HCT116 (cell line): ENCODE data around the gene MAGEH1. TPM values are rescaled to one million over a fixed set of nuclear protein-coding genes. Genes with fewer than 3 reads are reported as not detected.

Experiments used
- ATAC-seq: fragments of 200-7000 bp; cut with Tn5 transposase; 2 replicates; pipeline ENCODE4 v1.9.1; 2020; ENCODE audit warnings: mild to moderate bottlenecking, moderate library complexity
- Bru-seq: library from RNA; stranded (reverse); fragments of 400-500 nt; gene quantifications from one replicate; lab custom pipeline; 2021; lab: Mats Ljungman, UMichigan
- BruChase-seq, 2 experiments: library from RNA; stranded (reverse); fragments of 400-500 nt; gene quantifications; one replicate each; lab custom pipeline; 2021; lab: Mats Ljungman, UMichigan
- BruUV-seq: library from RNA; stranded (reverse); fragments of 400-500 nt; replicated peaks from 2 replicates; lab custom pipeline; 2021; lab: Mats Ljungman, UMichigan
- CTCF ChIA-PET: fragments of 300-600 bp; sonication (Branson Sonifier 250); formaldehyde crosslinking; loops from one replicate; lab custom pipeline; 2021; ENCODE audit warnings: antibody characterized with exemption; lab: Charles Lee
- POLR2A ChIA-PET: fragments of 300-600, 350-600 bp; sonication (Branson Sonifier 250); formaldehyde crosslinking; loops from one replicate; lab custom pipeline; 2021; ENCODE audit warnings: antibody characterized with exemption; lab: Charles Lee
- RAD21 ChIA-PET, 2 experiments: fragments of 300-600 bp; sonication (Branson Sonifier 250); formaldehyde crosslinking; loops; one replicate each; lab custom pipeline; 2023; ENCODE audit warnings: low total read pairs in 2 of 2; ENCODE audit not compliant: uncharacterized antibody in 2 of 2, unreplicated experiment in 2 of 2, low non-redundant PET in 1 of 2; lab: Charles Lee
- DNase-seq: peaks from one replicate; pipeline ENCODE4 v3.0.0-alpha.2; 2010; ENCODE audit warnings: low read depth, low spot score
- H2AFZ ChIP-seq: fragments of 200-600 bp; shearing (Covaris generic), sonication (generic); 2 replicates; pipeline ENCODE4 v1.6.1; 2017; ENCODE audit warnings: low read depth, mixed run types, mixed read lengths, antibody characterized with exemption, low read length; ENCODE audit not compliant: poor library complexity, severe bottlenecking
- H3K27ac ChIP-seq: 2 replicates; pipeline ENCODE4 v1.5.1; 2012; ENCODE audit warnings: low read depth, low read length
- H3K27me3 ChIP-seq: fragments of 200-600 bp; sonication (generic); 2 replicates; pipeline ENCODE4 v1.6.1; 2016; ENCODE audit warnings: mixed run types, low read length, mixed read lengths; ENCODE audit not compliant: insufficient read depth
- H3K36me3 ChIP-seq, 2 experiments: fragments of 200-500 bp in 1 of 2; fragments of 200-600 bp in 1 of 2; sonication (Bioruptor generic) in 1 of 2; sonication (generic) in 1 of 2; 2 replicates each; pipeline versions ENCODE4 v1.5.1 to v1.6.1; 2014 to 2016; ENCODE audit warnings: low read length in 2 of 2, inconsistent platforms in 1 of 2, mixed read lengths in 1 of 2, mixed run types in 1 of 2; ENCODE audit not compliant: insufficient read depth in 2 of 2, control insufficient read depth in 1 of 2
- H3K4me1 ChIP-seq, 2 experiments: fragments of 200-600 bp in 1 of 2; sonication (generic) in 1 of 2; 2 replicates each; pipeline versions ENCODE4 v1.5.1 to v1.6.1; 2012 to 2017; ENCODE audit warnings: low read length in 2 of 2, inconsistent platforms in 1 of 2, mild to moderate bottlenecking in 1 of 2, mixed read lengths in 1 of 2, mixed run types in 1 of 2, moderate library complexity in 1 of 2; ENCODE audit not compliant: insufficient read depth in 2 of 2, control insufficient read depth in 1 of 2
- H3K4me2 ChIP-seq: fragments of 200-600 bp; sonication (generic); 2 replicates; pipeline ENCODE4 v1.6.1; 2017; ENCODE audit warnings: mixed run types, low read length, mixed read lengths
- H3K4me3 ChIP-seq, 2 experiments: fragments of 200-600 bp in 1 of 2; sonication (generic) in 1 of 2; replicated peaks in 1 of 2; 2 replicates each; pipeline ENCODE4 v1.5.1; 2011 to 2016; ENCODE audit warnings: low read length in 2 of 2, control low read depth in 1 of 2, low read depth in 1 of 2, mild to moderate bottlenecking in 1 of 2, mixed read lengths in 1 of 2, mixed run types in 1 of 2
- H3K79me2 ChIP-seq: fragments of 200-600 bp; sonication (generic); 2 replicates; pipeline ENCODE4 v1.6.1; 2017; ENCODE audit warnings: mild to moderate bottlenecking, mixed run types, low read length, moderate library complexity, mixed read lengths; ENCODE audit not compliant: insufficient read depth
- H3K9ac ChIP-seq: fragments of 200-600 bp; sonication (generic); 2 replicates; pipeline ENCODE4 v1.6.1; 2016; ENCODE audit warnings: low read length, mixed read lengths
- H3K9me2 ChIP-seq: fragments of 200-600 bp; sonication (generic), shearing (Covaris generic); 2 replicates; pipeline ENCODE4 v1.6.1; 2017; ENCODE audit warnings: mixed run types, mild to moderate bottlenecking, moderate library complexity; ENCODE audit not compliant: insufficient read depth
- H3K9me3 ChIP-seq, 2 experiments: fragments of 200-500 bp in 1 of 2; fragments of 200-600 bp in 1 of 2; sonication (Bioruptor generic) in 1 of 2; sonication (generic) in 1 of 2; 2 replicates each; pipeline ENCODE4 v1.6.1; 2014 to 2017; ENCODE audit warnings: low read length in 2 of 2, mixed read lengths in 2 of 2, inconsistent platforms in 1 of 2, low read depth in 1 of 2, mild to moderate bottlenecking in 1 of 2, mixed run types in 1 of 2, moderate library complexity in 1 of 2; ENCODE audit not compliant: control insufficient read depth in 1 of 2, insufficient read depth in 1 of 2
- H4K20me1 ChIP-seq: fragments of 200-600 bp; sonication (generic), shearing (Covaris generic); 2 replicates; pipeline ENCODE4 v1.6.1; 2017; ENCODE audit warnings: mixed run types, mild to moderate bottlenecking, moderate library complexity; ENCODE audit not compliant: insufficient read depth
- CBX3 ChIP-seq: IDR thresholded peaks from 2 replicates; pipeline ENCODE4 v1.6.1; 2012; ENCODE audit warnings: low read depth
- CEBPB ChIP-seq: IDR thresholded peaks from 2 replicates; pipeline ENCODE4 v1.6.1; 2012; ENCODE audit warnings: low read depth
- CTCF ChIP-seq, 3 experiments: fragments of 200-600 bp in 1 of 3; sonication (generic) in 1 of 3; IDR thresholded peaks in 2 of 3; conservative IDR thresholded peaks in 1 of 3; 2 replicates each; pipeline ENCODE4 v1.5.1; 2012 to 2017; ENCODE audit warnings: low read depth in 2 of 3, low read length in 2 of 3, antibody characterized with exemption in 1 of 3, borderline replicate concordance in 1 of 3, control low read depth in 1 of 3, mild to moderate bottlenecking in 1 of 3, mixed read lengths in 1 of 3, mixed run types in 1 of 3, moderate library complexity in 1 of 3; ENCODE audit not compliant: insufficient read depth in 1 of 3
- EGR1 ChIP-seq: IDR thresholded peaks from 2 replicates; pipeline ENCODE4 v1.6.1; 2012; ENCODE audit warnings: low read depth
- EZH2 ChIP-seq: fragments of 200-600 bp; sonication (generic); IDR thresholded peaks from 2 replicates; pipeline ENCODE4 v1.6.1; 2017; ENCODE audit warnings: antibody characterized with exemption, mixed run types
- FOSL1 ChIP-seq: IDR thresholded peaks from 2 replicates; pipeline ENCODE4 v1.6.1; 2012; ENCODE audit warnings: low read depth
- JUND ChIP-seq: IDR thresholded peaks from 2 replicates; pipeline ENCODE4 v1.6.1; 2012
- REST ChIP-seq: IDR thresholded peaks from 2 replicates; pipeline ENCODE4 v1.6.1; 2012; ENCODE audit warnings: low read depth
- SP1 ChIP-seq: IDR thresholded peaks from 2 replicates; pipeline ENCODE4 v1.6.1; 2012; ENCODE audit warnings: low read depth
- SRF ChIP-seq: IDR thresholded peaks from 2 replicates; pipeline ENCODE4 v1.6.1; 2012; ENCODE audit warnings: low read depth
- YY1 ChIP-seq: IDR thresholded peaks from 2 replicates; pipeline ENCODE4 v1.6.1; 2011; ENCODE audit warnings: low read length, low read depth, moderate library complexity, mild to moderate bottlenecking; ENCODE audit not compliant: insufficient replicate concordance; ENCODE audit errors: extremely low read depth
- ZFX ChIP-seq: fragments of 450-650 bp; IDR thresholded peaks from 2 replicates; pipeline ENCODE4 v1.6.1; 2017
- ZNF274 ChIP-seq: fragments of 200-500 bp; sonication (Bioruptor generic); IDR thresholded peaks from 2 replicates; pipeline ENCODE4 v1.6.1; 2014; ENCODE audit warnings: mild to moderate bottlenecking, low read depth, low read length, inconsistent platforms
- intact Hi-C: fragments of 100-400 bp; cut with micrococcal nuclease; formaldehyde crosslinking; loops from 2 replicates; pipeline ENCODE4 v1.10.0; 2022
- long read RNA-seq: library from polyadenylated mRNA; unstranded; transcript quantifications from one replicate; pipeline ENCODE4 v2.0.0, GENCODE V29; 2021; ENCODE audit not compliant: unreplicated experiment
- polyA plus RNA-seq: library from polyadenylated mRNA; unstranded; fragments of >200 nt; gene quantifications from 2 replicates; pipeline ENCODE4 v1.2.1, GENCODE V29; 2012; ENCODE audit warnings: missing spikeins
- total RNA-seq: library from RNA; stranded (reverse); gene quantifications from one replicate; pipeline ENCODE4 v1.2.1, GENCODE V29; 2021; ENCODE audit not compliant: unreplicated experiment

MAGEH1 gene
- total RNA-seq = 0.20 TPM
- not detected in 2 replicates for polyA plus RNA-seq
- Bru-seq, nascent RNA = not detected
- not detected for BruChase-seq, experiment 1, labeled RNA remaining after a 6-hour chase
- not detected for BruChase-seq, experiment 2, labeled RNA remaining after a 2-hour chase
- long read RNA-seq = 0 reads

GRCh38 chrX:55451990-55452832, at the start of gene MAGEH1:
Gene MAGEH1 (plus strand): TSS chrX:55452127. CDS start chrX:55452375, 248 bp downstream.
- no peak within 1 kb of the TSS for H2AFZ ChIP-seq
- no peaks in the 10 kb centered on the region for H3K36me3 ChIP-seq
- H3K4me2 ChIP-seq = no peak within 1 kb of the TSS
- no peak for DNase-seq
- H3K9me3 ChIP-seq = no peaks in the 10 kb centered on the region
- H3K4me3 ChIP-seq = no peak within 1 kb of the TSS
- no peaks in the 10 kb centered on the region for H3K79me2 ChIP-seq
- H3K9me2 ChIP-seq = no peaks in the 10 kb centered on the region
- H4K20me1 ChIP-seq = no peaks in the 10 kb centered on the region
- intact Hi-C loops = no loop called here
- no TSS peak for BruUV-seq
- no peak within 1 kb of the TSS for H3K9ac ChIP-seq
- ChIA-PET CTCF (no interaction called here), RAD21 (no interaction called here), POLR2A (no interaction called here)
- H3K4me1 ChIP-seq = no peaks in the 10 kb centered on the region
- no peak for TF ChIP-seq YY1
- no peak for TF ChIP-seq ZNF274
- no peak for TF ChIP-seq EZH2
- TF ChIP-seq ZFX = no peak
- TF ChIP-seq SRF = no peak
- no peak for TF ChIP-seq JUND
- no peak for TF ChIP-seq SP1
- no peak for TF ChIP-seq FOSL1
- no peak for TF ChIP-seq REST
- no peak for TF ChIP-seq CBX3
- no peak for TF ChIP-seq CTCF (IDR thresholded peaks at IDR 0.05 in 2 of 3, conservative IDR thresholded peaks at IDR 0.05 in 1 of 3; ENCODE audit: borderline replicate concordance in 1 of 3, insufficient read depth in 1 of 3, low read depth in 2 of 3, low read length in 2 of 3)
- no peak for TF ChIP-seq EGR1
- TF ChIP-seq CEBPB = no peak
- no peak for ATAC-seq
- no peaks in the 10 kb centered on the region; the same call in 1 of the 2 replicates for H3K27me3 ChIP-seq
- no peak within 1 kb of the TSS for H3K27ac ChIP-seq
